Right ventricle myocardium inferior (tissue), 1 donor: ENCODE data around the gene HIVEP3. TPM values are rescaled to one million over a fixed set of nuclear protein-coding genes. Genes with fewer than 3 reads are reported as not detected.
"Not testable (repeated sequence)": the region's sequence is repeated elsewhere in the genome, so short reads cannot be mapped to it uniquely, and the experiment has no call there.

Source experiments
- ATAC-seq: fragments of 200-7000 bp; cut with Tn5 transposase; one replicate; pipeline ENCODE4 v1.9.1; 2020; ENCODE audit warnings: mild to moderate bottlenecking, moderate library complexity
- DNase-seq: peaks from one replicate; pipeline ENCODE4 v3.0.0; 2021; ENCODE audit errors: missing footprints
- intact Hi-C: fragments of 100-400 bp; cut with DNase I; formaldehyde crosslinking; loops from one replicate; pipeline ENCODE4 v1.11.0; 2022
- total RNA-seq: library from RNA; stranded (reverse); fragmentation: NEBNext Ultra II Directional; extraction: Animal tissue kit (Norgen Biotek cat#: 25700); gene quantifications from one replicate; pipeline ENCODE4 v1.2.1, GENCODE V29; 2021
- donor health status: DM: no; HTN: yes; CAD: no; lungs with severe emphysema.

The HIVEP3 gene
- total RNA-seq, 1 donor from 2014 or later: 6.5 TPM

DNA sequence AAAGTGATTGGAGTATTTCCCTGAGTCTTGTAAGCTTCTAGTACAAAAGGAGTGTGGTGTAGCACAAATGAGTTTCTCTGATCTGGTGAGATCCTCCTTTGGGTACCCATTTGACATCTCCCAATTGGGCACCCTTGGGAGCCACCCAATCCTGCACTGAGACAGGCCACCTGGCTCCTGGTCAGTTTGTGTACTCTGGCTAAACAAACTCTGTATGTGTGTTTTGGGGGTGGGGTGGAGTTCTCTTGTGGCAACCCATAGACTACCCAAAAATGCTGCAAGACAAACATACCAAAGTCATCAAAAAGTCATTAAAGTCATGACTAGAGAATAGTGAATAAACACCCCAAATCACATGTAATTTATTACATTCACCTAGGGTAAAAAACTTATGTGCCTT, 8.4 kb upstream of the HIVEP3 start:
- DNase-seq (no peak), ATAC-seq (no peak)
- intact Hi-C loops: no loop called here

DNA sequence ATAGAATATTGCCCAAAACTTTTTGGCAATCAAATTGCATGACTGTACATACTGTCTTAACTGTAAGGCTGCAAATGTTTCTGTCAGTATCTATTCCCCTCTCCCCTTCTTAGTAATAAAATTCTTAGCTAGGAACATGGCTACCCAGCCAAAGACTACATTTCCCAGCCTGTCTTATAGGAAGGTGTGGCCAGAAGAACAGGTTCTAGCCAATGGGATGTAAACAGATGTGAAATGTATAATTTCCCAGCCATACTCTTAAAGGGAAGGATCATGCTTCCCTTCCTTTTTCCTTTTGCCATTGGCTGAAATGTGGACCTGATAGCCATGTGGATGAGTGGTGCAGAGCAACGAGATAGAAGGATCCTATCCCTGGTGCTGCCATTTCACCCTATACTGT, 7.0 kb upstream of the HIVEP3 start:
- ATAC-seq (no peak), DNase-seq (no peak)
- intact Hi-C loops: no loop called here

GRCh38 chr1:41924911-41925310, 6.2 kb upstream of the HIVEP3 start:
- intact Hi-C loops: no loop called here
- ATAC-seq (no peak), DNase-seq (no peak)

- DNase-seq, intact Hi-C loops, ATAC-seq: not testable (repeated sequence)
Observed at GRCh38 chr1:41921271-41921670, 2.5 kb upstream of the HIVEP3 start.

DNA sequence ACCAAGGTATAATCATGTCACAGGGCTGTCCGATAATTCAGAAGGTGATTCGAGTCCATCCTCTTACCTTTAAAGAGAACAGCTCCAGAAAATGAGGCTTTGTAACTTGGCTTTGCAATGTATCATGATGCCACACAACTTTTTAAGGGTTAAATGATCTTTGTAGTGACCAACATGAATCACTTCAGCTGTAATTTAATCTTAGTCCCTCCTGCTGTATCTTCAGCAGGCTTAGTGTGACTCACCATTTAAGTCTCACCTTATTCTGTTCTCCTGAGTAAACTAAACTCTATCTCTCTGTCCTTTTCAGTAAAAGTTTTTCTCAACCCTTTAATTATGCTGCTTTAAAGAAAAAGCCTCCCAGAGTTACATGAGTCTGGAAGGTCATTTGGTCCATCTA, 1.9 kb upstream of the HIVEP3 start:
- ATAC-seq: no peak
- intact Hi-C loops: no loop called here
- no peak for DNase-seq

DNA sequence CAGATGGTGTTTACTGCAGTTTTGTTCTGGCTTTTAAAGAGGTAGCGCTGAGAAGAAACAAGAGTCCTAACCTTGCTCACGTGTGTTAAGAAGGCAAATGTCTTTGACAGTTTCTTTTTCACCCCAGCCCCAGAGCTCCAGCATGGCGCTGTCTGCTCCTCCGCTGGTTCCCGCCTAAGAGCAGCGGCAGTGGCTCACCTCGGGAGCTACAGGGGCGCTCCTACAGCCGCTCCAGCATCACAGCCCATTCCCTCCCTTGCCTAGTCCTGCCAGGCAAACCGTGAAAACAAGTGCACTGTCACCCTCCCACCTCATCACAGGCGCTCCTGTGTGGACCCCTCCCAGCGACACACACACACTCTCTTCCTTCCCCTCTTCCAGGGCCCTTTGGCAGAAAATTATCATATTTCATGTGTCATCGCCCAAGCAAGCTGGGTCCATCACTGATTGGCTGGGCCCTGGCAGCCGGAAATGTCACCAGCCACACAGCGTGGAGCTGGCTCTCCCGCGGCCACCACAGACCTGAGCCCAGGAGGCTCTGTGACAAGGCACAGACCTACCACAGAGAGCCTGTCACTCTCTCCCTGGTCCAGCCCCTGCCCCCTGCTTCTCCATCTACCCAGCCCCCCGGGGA, 1.2 kb upstream of the HIVEP3 start:
- ATAC-seq: peak; percentile 79
- no peak for DNase-seq
- intact Hi-C loops: loop anchor here (5.0 kb wide), 4 partner anchors 43 to 117 kb away; no protein-coding TSS in a partner anchor

DNA sequence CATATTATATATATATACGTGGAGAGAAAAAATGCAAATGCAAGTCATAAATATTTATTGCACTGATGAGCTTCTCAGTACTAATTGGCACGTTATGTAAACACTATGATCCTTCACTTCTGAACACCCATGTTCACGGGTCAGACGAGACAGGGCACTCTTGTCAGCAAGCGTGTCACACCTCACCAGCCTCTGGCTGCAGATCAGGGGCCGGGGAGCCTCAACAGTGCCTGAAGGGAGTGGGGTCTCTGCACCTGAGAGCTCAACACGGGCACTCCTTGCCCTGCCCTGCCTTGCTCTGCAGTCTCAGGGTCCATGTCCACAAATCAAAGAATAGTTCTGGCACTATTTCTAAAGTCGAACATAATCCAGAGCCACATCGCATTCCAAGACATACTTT, 409 bp upstream of the HIVEP3 start:
- intact Hi-C loops: loop anchor here (5.0 kb wide), 4 partner anchors 42 to 118 kb away; no protein-coding TSS in a partner anchor
- DNase-seq: no peak
- ATAC-seq: no peak

DNA sequence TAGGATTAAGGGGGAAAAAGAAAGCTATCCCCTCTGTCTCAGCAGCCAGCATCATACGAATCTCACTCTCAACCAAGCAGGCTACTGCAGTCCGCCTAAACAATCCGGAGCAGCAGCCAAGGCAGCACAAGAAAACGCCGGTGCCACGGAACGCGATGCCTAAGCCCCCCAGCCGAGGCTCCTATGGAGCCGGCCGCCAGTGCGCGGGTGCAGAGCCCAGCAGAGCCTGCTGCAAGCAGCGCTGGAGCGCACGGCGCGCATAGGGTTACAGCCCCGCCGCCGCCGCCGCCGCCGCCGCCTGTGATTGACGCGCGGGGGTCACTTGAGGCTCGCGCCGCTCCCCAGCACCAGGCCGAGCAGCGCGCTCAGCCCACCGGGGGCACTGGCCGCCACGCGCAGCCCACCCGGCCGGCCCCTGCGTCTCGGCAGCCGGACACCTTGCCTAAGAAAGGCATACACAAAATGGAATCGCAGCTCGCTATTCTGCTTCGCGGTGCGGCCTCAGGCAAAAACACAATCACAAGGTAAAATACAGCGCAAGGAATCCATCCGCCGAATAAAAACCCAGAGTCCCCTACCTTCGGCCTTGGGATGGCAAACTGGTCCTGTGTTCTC, 780 bp downstream of the HIVEP3 start:
- intact Hi-C loops: loop anchor here (5.0 kb wide), 4 partner anchors 41 to 119 kb away; no protein-coding TSS in a partner anchor
- DNase-seq: no peak
- ATAC-seq: peak; percentile 78

- intact Hi-C loops: loop anchor here (5.0 kb wide), 4 partner anchors 40 to 120 kb away; no protein-coding TSS in a partner anchor
Observed at GRCh38 chr1:41917076-41917475, 1.6 kb downstream of the HIVEP3 start.

GRCh38 chr1:41915786-41916571, 2.7 kb downstream of the HIVEP3 start:
- DNase-seq (no peak), ATAC-seq (peak; percentile 23)
- intact Hi-C loops: loop anchor here (5.0 kb wide), 4 partner anchors 39 to 121 kb away; no protein-coding TSS in a partner anchor

More at GRCh38 chr1:41917076-41917475, 1.6 kb downstream of the HIVEP3 start:
- DNase-seq: no peak
- ATAC-seq: no peak

- DNase-seq (no peak), ATAC-seq (no peak)
- intact Hi-C loops: no loop called here
Observed at GRCh38 chr1:41914516-41914915, 4.2 kb downstream of the HIVEP3 start.

GRCh38 chr1:41913014-41913413, 5.7 kb downstream of the HIVEP3 start:
- ATAC-seq (no peak), DNase-seq (no peak)
- intact Hi-C loops: no loop called here

DNA sequence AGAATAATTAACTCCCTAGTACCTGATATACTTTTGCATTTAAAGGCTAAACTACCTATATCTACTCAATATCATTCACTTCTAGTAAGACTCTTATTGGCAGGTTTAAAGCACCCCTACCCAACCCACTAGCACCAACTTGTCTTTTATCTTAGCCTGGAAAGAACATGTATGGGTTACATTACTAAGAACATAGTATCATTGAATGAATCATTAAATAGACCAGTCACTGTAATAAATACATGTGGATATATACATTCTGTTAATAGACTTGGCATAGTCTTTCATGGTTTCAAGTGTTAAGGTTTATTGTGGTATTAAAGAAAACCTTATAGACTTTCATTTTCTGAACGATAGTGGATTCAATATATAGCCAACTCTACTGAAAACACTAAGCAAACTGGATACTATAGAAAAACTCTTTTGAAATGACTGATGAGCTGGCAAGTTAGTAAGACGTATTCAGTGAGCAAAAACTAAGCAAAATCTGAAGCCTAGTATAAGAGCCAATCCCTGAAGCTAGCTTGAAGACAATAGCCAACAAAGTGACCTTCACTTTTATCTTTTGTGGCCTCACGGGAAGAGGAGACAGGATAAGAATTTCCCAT, 10.3 kb downstream of the HIVEP3 start:
- no peak for ATAC-seq
- intact Hi-C loops: no loop called here
- DNase-seq: no peak

GRCh38 chr1:41907446-41907845, 11.3 kb downstream of the HIVEP3 start:
- ATAC-seq (no peak), DNase-seq (no peak)
- intact Hi-C loops: no loop called here

GRCh38 chr1:41906943-41907342, 11.8 kb downstream of the HIVEP3 start:
- intact Hi-C loops: no loop called here
- DNase-seq: no peak
- ATAC-seq: no peak

DNA sequence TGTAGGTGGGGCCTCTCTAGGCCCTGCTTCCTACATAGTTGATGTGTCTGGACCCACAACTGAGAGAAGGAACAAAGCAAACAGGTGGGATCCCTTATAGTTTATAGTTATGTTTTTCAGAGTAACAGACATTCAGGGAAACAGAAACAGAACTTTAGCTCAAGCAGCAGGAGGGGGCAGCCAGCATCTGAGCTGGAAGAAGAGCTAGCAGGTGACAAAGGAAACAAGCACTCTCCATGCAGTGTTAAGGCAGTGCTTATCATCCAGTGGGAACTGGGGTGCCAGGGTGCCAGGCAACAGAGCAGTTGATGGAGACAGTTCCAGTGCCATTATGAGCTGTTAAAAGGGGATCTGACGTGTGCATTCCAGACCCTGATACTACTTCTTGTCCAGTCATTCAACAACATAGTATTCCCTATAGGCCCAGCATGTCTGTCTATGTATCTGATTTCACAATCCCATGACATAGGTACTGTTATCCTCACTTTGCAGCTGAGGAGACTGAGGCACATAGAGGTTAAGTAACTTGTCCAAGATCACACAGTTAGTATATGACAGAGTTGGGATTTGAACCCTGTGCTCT, 13.5 kb downstream of the HIVEP3 start:
- no peak for ATAC-seq
- intact Hi-C loops: no loop called here
- no peak for DNase-seq

- DNase-seq (no peak), ATAC-seq (peak; percentile 28)
- intact Hi-C loops: no loop called here
Observed at GRCh38 chr1:41902664-41903063, 16.1 kb downstream of the HIVEP3 start.

DNA sequence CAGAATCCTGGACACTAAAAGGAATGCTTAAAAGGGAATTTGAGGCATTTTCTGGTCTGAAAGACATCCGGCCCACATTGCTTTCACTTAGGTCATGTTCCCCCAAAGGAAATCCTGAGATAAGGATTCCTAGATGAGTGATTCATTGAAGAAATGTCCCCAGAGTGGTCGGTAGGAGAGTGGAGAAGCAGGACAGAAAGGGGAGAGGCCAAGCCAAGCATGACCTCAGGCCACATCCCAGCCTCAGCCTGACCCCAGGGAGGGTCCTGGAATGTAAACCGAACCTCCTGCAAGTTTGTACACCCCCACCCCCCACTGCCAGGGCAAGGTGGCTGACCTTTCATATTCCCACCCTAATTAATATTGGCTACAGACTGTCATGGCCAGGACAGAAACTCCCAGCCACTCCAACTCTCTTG, 16.6 kb downstream of the HIVEP3 start:
- ATAC-seq (peak; percentile 58), DNase-seq (no peak)
- intact Hi-C loops: no loop called here

DNA sequence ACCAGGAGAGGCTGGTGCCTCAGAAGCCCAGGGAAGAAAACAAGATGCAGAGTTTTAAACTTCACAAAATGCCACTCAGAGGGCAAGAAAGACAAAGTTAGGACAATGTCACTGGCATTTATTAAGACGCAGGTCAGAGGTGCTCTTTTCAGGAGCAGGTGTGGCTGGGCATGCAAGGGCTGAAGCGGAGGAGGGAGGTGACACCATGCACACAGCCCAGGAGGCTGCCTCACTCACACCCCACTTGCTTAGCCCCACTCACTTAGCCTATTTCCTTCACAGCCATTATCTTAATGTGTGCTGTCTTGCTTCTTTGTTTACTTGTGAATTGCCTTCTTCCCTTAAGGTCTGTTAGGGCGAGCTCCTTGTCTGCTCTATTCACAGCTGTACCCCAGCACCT, 17.2 kb downstream of the HIVEP3 start:
- DNase-seq: no peak
- intact Hi-C loops: no loop called here
- no peak for ATAC-seq
